HepG2 (cell line): ENCODE results near the gene CHD9. TPM values are rescaled to one million over a fixed set of nuclear protein-coding genes. Genes with fewer than 3 reads are reported as not detected.

ENCODE experiments used
- ATAC-seq: fragments of 200-7000 bp; cut with Tn5 transposase; 3 replicates; pipeline ENCODE4 v1.9.1; 2020; ENCODE audit warnings: mild to moderate bottlenecking, moderate library complexity
- BruUV-seq: library from RNA; stranded (reverse); fragments of 400-500 nt; replicated peaks from 2 replicates; lab custom pipeline; 2021; lab: Mats Ljungman, UMichigan
- CTCF ChIA-PET: fragments of 300-600 bp; formaldehyde crosslinking; extraction: SDS; loops from one replicate; lab custom pipeline; 2021; ENCODE audit warnings: low total read pairs, inconsistent platforms, low intra/inter-chr PET ratio; lab: Yijun Ruan, JAX
- POLR2A ChIA-PET: fragments of 350-600 bp; sonication (Branson Sonifier 250); formaldehyde crosslinking; loops from one replicate; lab custom pipeline; 2020; ENCODE audit warnings: antibody characterized with exemption, inconsistent platforms; lab: Yijun Ruan, JAX
- DNase-seq: peaks from one replicate; pipeline ENCODE4 v3.0.0-alpha.2; 2015; ENCODE audit warnings: low spot score
- FAIRE-seq: peaks from 3 replicates; lab custom pipeline; 2011; peaks lifted over from hg19 to GRCh38; lab: Jason Lieb, UNC
- H2AFZ ChIP-seq: one replicate; pipeline ENCODE4 v1.6.1; 2011; ENCODE audit warnings: low read length, inconsistent platforms
- H3K27ac ChIP-seq: fragments of 300-600 bp; 3 replicates; pipeline ENCODE4 v1.8.0; 2011; ENCODE audit warnings: mixed run types, mild to moderate bottlenecking, mixed read lengths, low read length, inconsistent platforms; ENCODE audit not compliant: insufficient read depth; ENCODE audit errors: extremely low read length
- H3K27me3 ChIP-seq, 2 experiments: fragments of 200-600 bp in 1 of 2; 2 replicates in 1 of 2; 3 replicates in 1 of 2; pipeline versions ENCODE4 v1.6.0 to v1.8.0; 2011; ENCODE audit warnings: low read length in 2 of 2, mild to moderate bottlenecking in 2 of 2, moderate library complexity in 2 of 2, inconsistent platforms in 1 of 2; ENCODE audit not compliant: insufficient read depth in 2 of 2, control insufficient read depth in 1 of 2
- H3K36me3 ChIP-seq, 2 experiments: fragments of 200-600 bp in 1 of 2; replicated peaks in 1 of 2; 2 replicates in 1 of 2; 3 replicates in 1 of 2; pipeline versions ENCODE4 v1.5.1 to v1.8.0; 2011; ENCODE audit warnings: low read length in 2 of 2, inconsistent platforms in 1 of 2; ENCODE audit not compliant: insufficient read depth in 2 of 2, control insufficient read depth in 1 of 2
- H3K4me1 ChIP-seq: 2 replicates; pipeline ENCODE4 v1.5.1; 2012; ENCODE audit warnings: low read length, inconsistent platforms; ENCODE audit not compliant: insufficient read depth
- H3K4me2 ChIP-seq: 2 replicates; pipeline ENCODE4 v1.6.0; 2011; ENCODE audit warnings: low read depth, low read length, inconsistent platforms
- H3K4me3 ChIP-seq, 3 experiments: fragments of 200-600 bp in 1 of 3; sonication (generic), shearing (Covaris generic) in 1 of 3; replicated peaks in 1 of 3; 2 replicates each; pipeline ENCODE4 v1.5.1; 2011 to 2016; ENCODE audit warnings: low read length in 3 of 3, inconsistent platforms in 2 of 3, low read depth in 2 of 3, mild to moderate bottlenecking in 2 of 3, control low read depth in 1 of 3, mixed read lengths in 1 of 3; ENCODE audit not compliant: insufficient read depth in 1 of 3
- H3K79me2 ChIP-seq: one replicate; pipeline ENCODE4 v1.6.1; 2011; ENCODE audit warnings: low read length, inconsistent platforms; ENCODE audit not compliant: insufficient read depth
- H3K9ac ChIP-seq: 2 replicates; pipeline ENCODE4 v1.6.0; 2011; ENCODE audit warnings: mild to moderate bottlenecking, low read depth, low read length, inconsistent platforms; ENCODE audit not compliant: insufficient read depth
- H3K9me3 ChIP-seq: 2 replicates; pipeline ENCODE4 v1.5.1; 2012; ENCODE audit warnings: mild to moderate bottlenecking, low read length
- H4K20me1 ChIP-seq: 2 replicates; pipeline ENCODE4 v1.6.0; 2011; ENCODE audit warnings: inconsistent platforms, mild to moderate bottlenecking, low read length, moderate library complexity; ENCODE audit not compliant: insufficient read depth
- ASH2L ChIP-seq: fragments of 300-600, 200-600 bp; sonication (generic); IDR thresholded peaks from 2 replicates; pipeline ENCODE4 v1.7.0; 2017; ENCODE audit warnings: low read depth, mild to moderate bottlenecking, moderate library complexity, mixed read lengths, low read length; ENCODE audit not compliant: insufficient read length
- CREM ChIP-seq, 2 experiments: sonication (generic) in 1 of 2; formaldehyde crosslinking in 1 of 2; IDR thresholded peaks; 2 replicates each; pipeline versions ENCODE4 v1.4.0 to v1.6.1; 2016 to 2020; ENCODE audit warnings: antibody characterized with exemption in 1 of 2, mild to moderate bottlenecking in 1 of 2, missing genetic modification reagents in 1 of 2
- HNF4A ChIP-seq: sonication (generic); formaldehyde crosslinking; IDR thresholded peaks from 2 replicates; pipeline ENCODE4 v1.4.0; 2020; ENCODE audit warnings: missing genetic modification reagents
- HNF4G ChIP-seq, 2 experiments: sonication (generic) in 1 of 2; formaldehyde crosslinking in 1 of 2; IDR thresholded peaks; 2 replicates each; pipeline versions ENCODE4 v1.4.0 to v1.6.1; 2011 to 2020; ENCODE audit warnings: borderline replicate concordance in 2 of 2, low read depth in 2 of 2, mild to moderate bottlenecking in 2 of 2, low read length in 1 of 2, missing genetic modification reagents in 1 of 2, moderate library complexity in 1 of 2
- HNRNPH1 ChIP-seq: fragments of 200-400 bp; formaldehyde crosslinking; optimal IDR thresholded peaks from 2 replicates; pipeline ENCODE3; 2017; ENCODE audit warnings: mild to moderate bottlenecking, low read depth, low read length
- ISX ChIP-seq: sonication (generic); formaldehyde crosslinking; conservative IDR thresholded peaks from 2 replicates; pipeline ENCODE4 v1.5.0; 2020; ENCODE audit warnings: missing genetic modification reagents
- JUNB ChIP-seq: sonication (generic); formaldehyde crosslinking; IDR thresholded peaks from 2 replicates; pipeline ENCODE4 v1.8.0; 2022; ENCODE audit warnings: missing genetic modification reagents, mild to moderate bottlenecking, borderline replicate concordance
- KLF9 ChIP-seq: IDR thresholded peaks from 2 replicates; pipeline ENCODE4 v1.6.1; 2016; ENCODE audit warnings: low read depth
- MAFG ChIP-seq: sonication (generic); formaldehyde crosslinking; IDR thresholded peaks from 2 replicates; pipeline ENCODE4 v1.5.1; 2020; ENCODE audit warnings: mild to moderate bottlenecking, missing genetic modification reagents
- MXD4 ChIP-seq: IDR thresholded peaks from 2 replicates; pipeline ENCODE4 v1.6.1; 2016; ENCODE audit warnings: mild to moderate bottlenecking, missing biosample characterization, missing genetic modification reagents
- NCOA1 ChIP-seq: sonication (generic); formaldehyde crosslinking; IDR thresholded peaks from 2 replicates; pipeline ENCODE4 v1.9.0; 2021; ENCODE audit warnings: missing genetic modification reagents
- ONECUT2 ChIP-seq: sonication (generic); formaldehyde crosslinking; IDR thresholded peaks from 2 replicates; pipeline ENCODE4 v1.4.0; 2020; ENCODE audit warnings: missing genetic modification reagents
- PAWR ChIP-seq: sonication (generic); formaldehyde crosslinking; IDR thresholded peaks from 2 replicates; pipeline ENCODE4 v1.4.0; 2020; ENCODE audit warnings: missing genetic modification reagents, mild to moderate bottlenecking, borderline replicate concordance
- PHF21A ChIP-seq: sonication (generic); formaldehyde crosslinking; IDR thresholded peaks from 2 replicates; pipeline ENCODE4 v1.5.0; 2020; ENCODE audit warnings: mild to moderate bottlenecking, missing genetic modification reagents
- POGZ ChIP-seq: sonication (generic); formaldehyde crosslinking; IDR thresholded peaks from 2 replicates; pipeline ENCODE4 v1.4.0; 2020; ENCODE audit warnings: mild to moderate bottlenecking, missing genetic modification reagents
- POLR2G ChIP-seq: fragments of 200-400 bp; formaldehyde crosslinking; IDR thresholded peaks from 2 replicates; pipeline ENCODE4 v1.6.1; 2018; ENCODE audit warnings: mild to moderate bottlenecking, low read depth, low read length, moderate library complexity
- SAP130 ChIP-seq: IDR thresholded peaks from 2 replicates; pipeline ENCODE4 v1.6.1; 2016; ENCODE audit warnings: low read depth
- SMYD3 ChIP-seq: sonication (generic); formaldehyde crosslinking; IDR thresholded peaks from 2 replicates; pipeline ENCODE4 v1.8.1; 2023; ENCODE audit warnings: mild to moderate bottlenecking, missing genetic modification reagents
- TGIF2 ChIP-seq: IDR thresholded peaks from 2 replicates; pipeline ENCODE4 v1.6.1; 2016; ENCODE audit warnings: control low read depth, missing compliant biosample characterization
- ZEB1 ChIP-seq: IDR thresholded peaks from 2 replicates; pipeline ENCODE4 v1.6.1; 2012; ENCODE audit warnings: mild to moderate bottlenecking, low read depth, inconsistent platforms; ENCODE audit not compliant: insufficient replicate concordance
- ZFP37 ChIP-seq: sonication (generic); formaldehyde crosslinking; IDR thresholded peaks from 2 replicates; pipeline ENCODE4 v1.4.0; 2020; ENCODE audit warnings: missing genetic modification reagents, borderline replicate concordance
- ZNF446 ChIP-seq: sonication (generic); formaldehyde crosslinking; IDR thresholded peaks from 2 replicates; pipeline ENCODE4 v1.5.0; 2020; ENCODE audit warnings: mild to moderate bottlenecking, missing genetic modification reagents
- ZNF570 ChIP-seq: sonication (generic); formaldehyde crosslinking; IDR thresholded peaks from 2 replicates; pipeline ENCODE4 v1.4.0; 2020; ENCODE audit warnings: mild to moderate bottlenecking, missing genetic modification reagents, borderline replicate concordance
- ZNF652 ChIP-seq: IDR thresholded peaks from 2 replicates; pipeline ENCODE4 v1.6.1; 2016; ENCODE audit warnings: low read depth, borderline replicate concordance
- WGBS: methylation state at CpG from one replicate; pipeline ENCODE4 v1.1.6; 2017; ENCODE audit warnings: low lambda C conversion rate; 5-methylcytosine and 5-hydroxymethylcytosine counted together
- in situ Hi-C: cut with HindIII; loops from 2 replicates; pipeline ENCODE4 v1.10.0; 2017; ENCODE audit warnings: low pct_unique_long_range_greater_than_20kb; ENCODE audit not compliant: extremely low pct_ligation_motif_present
- intact Hi-C: fragments of 100-400 bp; cut with micrococcal nuclease; formaldehyde crosslinking; loops from one replicate; pipeline ENCODE4 v1.10.0; 2022; ENCODE audit not compliant: unreplicated experiment
- polyA plus RNA-seq, 8 experiments: library from polyadenylated mRNA; depleted of rRNA in 3 of 8; stranded (reverse) in 7 of 8; unstranded in 1 of 8; fragments of >200 nt; fragmentation: Illumina TruSeq in 4 of 8; extraction: Trizol in 4 of 8; gene quantifications; 2 replicates each; pipeline versions ENCODE4 v1.2.1 to v1.2.3, GENCODE V29; 2011 to 2016; ENCODE audit warnings: low read depth in 4 of 8, missing spikeins in 1 of 8, mixed read lengths in 1 of 8; ENCODE audit not compliant: insufficient read depth in 1 of 8
- total RNA-seq, 5 experiments: library from RNA; depleted of rRNA; stranded (reverse); fragments of >200 nt; fragmentation: Illumina TruSeq; extraction: Trizol; gene quantifications; 2 replicates each; pipeline ENCODE4 v1.2.3, GENCODE V29; 2016; ENCODE audit warnings: low read depth in 1 of 5

The CHD9 gene
- total and polyA plus RNA-seq, 2 of the 13 experiments (the other 11 are each of a cell fraction or from before 2014, with no cell fraction given): 23.4 to 27.7 TPM

GRCh38 chr16:53129281-53130158 lies 74.7 kb downstream of the CHD9 start:
- Histone ChIP-seq H3K36me3 (no peaks in the 10 kb centered on the region; a peak in 1 of 5 replicates), H4K20me1 (no peaks in the 10 kb centered on the region), H3K27ac (peak overlapping the region; percentile 96), H3K4me3 (peak overlapping the region; percentile 76 to 96 (median 84)), H3K4me2 (peak overlapping the region; percentile 97), H3K4me1 (peaks cover 37% of the 10 kb centered on the region), H3K9me3 (no peaks in the 10 kb centered on the region), H3K79me2 (peaks cover 20% of the 10 kb centered on the region), H3K27me3 (no peaks in the 10 kb centered on the region; a peak in 2 of 5 replicates), H2AFZ (no peak overlapping the region), H3K9ac (peak overlapping the region; percentile 89)
- WGBS: 4% methylated on average over 25 of the region's 25 CpGs
- BruUV-seq: TSS peak; percentile 95
- DNase-seq (peak; percentile 62), ATAC-seq (peak; percentile 3), FAIRE-seq (peak; percentile 79)
- in situ Hi-C loops (loop anchor here (10.0 kb wide), 1 partner anchor 75 kb away; the partner anchor contains the start of genes CHD9 and CHD9NB), intact Hi-C loops (loop anchor here (1.0 to 2.0 kb wide), 4 partner anchors 30 to 153 kb away; no protein-coding TSS in a partner anchor)
- POLR2A ChIA-PET: interaction anchor here (1.0 to 1.9 kb wide), 9 partner anchors 8 to 581 kb away, joined by 3 to 35 read pairs (median 3); partner anchors contain the start of genes CHD9 and CHD9NB
- CTCF ChIA-PET: interaction anchor here (0.7 to 2.1 kb wide), 4 partner anchors 31 to 154 kb away, joined by 3 to 7 read pairs (median 4); partner anchors contain the start of gene CHD9
- TF ChIP-seq ASH2L (peak; percentile 13), ISX (CRISPR knock-in tag) (0 out of 2 replicates have a peak, but pooled peaks have one; percentile 19), HNF4A (CRISPR knock-in tag) (peak; percentile 31; the same call in 1 of the 2 replicates), ZEB1 (peak; percentile 49), POLR2G (peak; percentile 10; the same call in 1 of the 2 replicates), PAWR (CRISPR knock-in tag) (0 out of 2 replicates have a peak, but pooled peaks have one; percentile 1), JUNB (CRISPR knock-in tag) (no peak; the same call in 1 of the 2 replicates), ZNF446 (no peak; the same call in 1 of the 2 replicates), HNRNPH1 (no peak), KLF9 (CRISPR knock-in tag) (0 out of 2 replicates have a peak, but pooled peaks have one; percentile 10), MAFG (CRISPR knock-in tag) (no peak), CREM (IDR thresholded peaks at IDR 0.05) (no peak), CREM (CRISPR knock-in tag; IDR thresholded peaks at IDR 0.05) (no peak), ZNF652 (CRISPR knock-in tag) (peak; percentile 40; the same call in 1 of the 2 replicates), SAP130 (CRISPR knock-in tag) (no peak; the same call in 1 of the 2 replicates), ZFP37 (peak; percentile 12; the same call in 1 of the 2 replicates), TGIF2 (0 out of 2 replicates have a peak, but pooled peaks have one; percentile 18), NCOA1 (CRISPR knock-in tag) (no peak), ONECUT2 (CRISPR knock-in tag) (no peak), POGZ (0 out of 2 replicates have a peak, but pooled peaks have one; percentile 27), MXD4 (peak; percentile 3; the same call in 1 of the 2 replicates), HNF4G (IDR thresholded peaks at IDR 0.05; ENCODE audit: borderline replicate concordance, low read depth, low read length) (no peak), HNF4G (CRISPR knock-in tag; IDR thresholded peaks at IDR 0.05; ENCODE audit: borderline replicate concordance, low read depth) (0 out of 2 replicates have a peak, but pooled peaks have one; percentile 1), SMYD3 (0 out of 2 replicates have a peak, but pooled peaks have one; percentile 48), PHF21A (CRISPR knock-in tag) (peak; percentile 12; the same call in 1 of the 2 replicates), ZNF570 (CRISPR knock-in tag) (no peak)
